ENCODE measurements around the gene NXPH4.

NXPH4 gene

GRCh38 chr12:57196439-57196838 is 20.2 kb upstream of the NXPH4 start:
- H3K9ac ChIP-seq (ENCODE audit: low read depth, low read length) = no peak overlapping the region
- no peak overlapping the region for H3K4me3 ChIP-seq (ENCODE audit: low read length)
- no peak overlapping the region for H3K4me2 ChIP-seq (ENCODE audit: low read length)
- H3K9me3 ChIP-seq (replicated peaks; ENCODE audit: low read length) = no peaks in the 10 kb centered on the region
- peaks cover 98% of the 10 kb centered on the region for H3K36me3 ChIP-seq (ENCODE audit: insufficient read depth, low read length)
- H3K4me1 ChIP-seq (ENCODE audit: control insufficient read depth, insufficient read depth, low read length) = no peaks in the 10 kb centered on the region
- no peaks in the 10 kb centered on the region for H3K27me3 ChIP-seq (ENCODE audit: control insufficient read depth, insufficient read depth, low read length)

- Histone ChIP-seq H3K4me1 (ENCODE audit: control insufficient read depth, insufficient read depth, low read length) (no peaks in the 10 kb centered on the region), H3K4me2 (ENCODE audit: low read length) (no peak overlapping the region), H3K36me3 (ENCODE audit: insufficient read depth, low read length) (peaks cover 98% of the 10 kb centered on the region), H3K9ac (ENCODE audit: low read depth, low read length) (no peak overlapping the region), H3K27me3 (ENCODE audit: control insufficient read depth, insufficient read depth, low read length) (no peaks in the 10 kb centered on the region), H3K4me3 (ENCODE audit: low read length) (no peak overlapping the region), H3K9me3 (replicated peaks; ENCODE audit: low read length) (no peaks in the 10 kb centered on the region)
These were observed 19.6 kb upstream of the NXPH4 start for GRCh38 chr12:57196956-57197355.

DNA sequence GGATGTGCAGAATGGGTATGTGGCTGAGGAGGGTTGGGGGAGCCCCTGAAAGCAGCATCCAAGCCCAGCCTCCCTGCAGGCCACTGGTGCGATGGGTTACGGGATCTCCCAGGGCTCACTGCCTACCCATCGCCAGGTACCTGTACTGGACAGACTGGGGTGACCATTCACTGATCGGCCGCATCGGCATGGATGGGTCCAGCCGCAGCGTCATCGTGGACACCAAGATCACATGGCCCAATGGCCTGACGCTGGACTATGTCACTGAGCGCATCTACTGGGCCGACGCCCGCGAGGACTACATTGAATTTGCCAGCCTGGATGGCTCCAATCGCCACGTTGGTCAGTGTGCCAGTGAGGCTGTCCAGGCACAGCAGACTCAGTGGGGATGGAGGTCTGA is 18.3 kb upstream of the NXPH4 start:
- Histone ChIP-seq H3K27me3 (ENCODE audit: control insufficient read depth, insufficient read depth, low read length) (no peaks in the 10 kb centered on the region), H3K36me3 (ENCODE audit: insufficient read depth, low read length) (peaks cover 97% of the 10 kb centered on the region), H3K9ac (ENCODE audit: low read depth, low read length) (no peak overlapping the region), H3K4me1 (ENCODE audit: control insufficient read depth, insufficient read depth, low read length) (no peaks in the 10 kb centered on the region), H3K4me2 (ENCODE audit: low read length) (no peak overlapping the region), H3K9me3 (replicated peaks; ENCODE audit: low read length) (no peaks in the 10 kb centered on the region), H3K4me3 (ENCODE audit: low read length) (no peak overlapping the region)

GRCh38 chr12:57199191-57199590 is 17.4 kb upstream of the NXPH4 start:
- no peaks in the 10 kb centered on the region for H3K27me3 ChIP-seq (ENCODE audit: control insufficient read depth, insufficient read depth, low read length)
- H3K9me3 ChIP-seq (replicated peaks; ENCODE audit: low read length) = no peaks in the 10 kb centered on the region
- H3K4me1 ChIP-seq (ENCODE audit: control insufficient read depth, insufficient read depth, low read length) = no peaks in the 10 kb centered on the region
- no peak overlapping the region for H3K4me2 ChIP-seq (ENCODE audit: low read length)
- H3K36me3 ChIP-seq (ENCODE audit: insufficient read depth, low read length) = peaks cover 97% of the 10 kb centered on the region
- no peak overlapping the region for H3K9ac ChIP-seq (ENCODE audit: low read depth, low read length)
- H3K4me3 ChIP-seq (ENCODE audit: low read length) = no peak overlapping the region

GRCh38 chr12:57200497-57200896 is 16.1 kb upstream of the NXPH4 start:
- no peak overlapping the region for H3K4me3 ChIP-seq (ENCODE audit: low read length)
- H3K36me3 ChIP-seq (ENCODE audit: insufficient read depth, low read length) = peaks cover 97% of the 10 kb centered on the region
- no peak overlapping the region for H3K9ac ChIP-seq (ENCODE audit: low read depth, low read length)
- H3K9me3 ChIP-seq (replicated peaks; ENCODE audit: low read length) = no peaks in the 10 kb centered on the region
- H3K27me3 ChIP-seq (ENCODE audit: control insufficient read depth, insufficient read depth, low read length) = no peaks in the 10 kb centered on the region
- H3K4me2 ChIP-seq (ENCODE audit: low read length) = no peak overlapping the region
- H3K4me1 ChIP-seq (ENCODE audit: control insufficient read depth, insufficient read depth, low read length) = no peaks in the 10 kb centered on the region

GRCh38 chr12:57201219-57201618 is 15.4 kb upstream of the NXPH4 start:
- H3K36me3 ChIP-seq (ENCODE audit: insufficient read depth, low read length) = peaks cover 97% of the 10 kb centered on the region
- no peak overlapping the region for H3K9ac ChIP-seq (ENCODE audit: low read depth, low read length)
- H3K4me2 ChIP-seq (ENCODE audit: low read length) = no peak overlapping the region
- H3K4me1 ChIP-seq (ENCODE audit: control insufficient read depth, insufficient read depth, low read length) = no peaks in the 10 kb centered on the region
- no peak overlapping the region for H3K4me3 ChIP-seq (ENCODE audit: low read length)
- no peaks in the 10 kb centered on the region for H3K9me3 ChIP-seq (replicated peaks; ENCODE audit: low read length)
- H3K27me3 ChIP-seq (ENCODE audit: control insufficient read depth, insufficient read depth, low read length) = no peaks in the 10 kb centered on the region

GRCh38 chr12:57201631-57202030 is 15.0 kb upstream of the NXPH4 start:
- Histone ChIP-seq H3K27me3 (ENCODE audit: control insufficient read depth, insufficient read depth, low read length) (no peaks in the 10 kb centered on the region), H3K36me3 (ENCODE audit: insufficient read depth, low read length) (peaks cover 97% of the 10 kb centered on the region), H3K4me2 (ENCODE audit: low read length) (no peak overlapping the region), H3K9me3 (replicated peaks; ENCODE audit: low read length) (no peaks in the 10 kb centered on the region), H3K9ac (ENCODE audit: low read depth, low read length) (no peak overlapping the region), H3K4me1 (ENCODE audit: control insufficient read depth, insufficient read depth, low read length) (no peaks in the 10 kb centered on the region), H3K4me3 (ENCODE audit: low read length) (no peak overlapping the region)

- no peaks in the 10 kb centered on the region for H3K9me3 ChIP-seq (replicated peaks; ENCODE audit: low read length)
- H3K36me3 ChIP-seq (ENCODE audit: insufficient read depth, low read length) = peaks cover 92% of the 10 kb centered on the region
- no peak overlapping the region for H3K4me2 ChIP-seq (ENCODE audit: low read length)
- no peak overlapping the region for H3K4me3 ChIP-seq (ENCODE audit: low read length)
- H3K27me3 ChIP-seq (ENCODE audit: control insufficient read depth, insufficient read depth, low read length) = no peaks in the 10 kb centered on the region
- H3K9ac ChIP-seq (ENCODE audit: low read depth, low read length) = no peak overlapping the region
- no peaks in the 10 kb centered on the region for H3K4me1 ChIP-seq (ENCODE audit: control insufficient read depth, insufficient read depth, low read length)
These were observed 14.3 kb upstream of the NXPH4 start for GRCh38 chr12:57202321-57202720.

- no peaks in the 10 kb centered on the region for H3K9me3 ChIP-seq (replicated peaks; ENCODE audit: low read length)
- no peak overlapping the region for H3K4me3 ChIP-seq (ENCODE audit: low read length)
- no peak overlapping the region for H3K9ac ChIP-seq (ENCODE audit: low read depth, low read length)
- no peaks in the 10 kb centered on the region for H3K27me3 ChIP-seq (ENCODE audit: control insufficient read depth, insufficient read depth, low read length)
- peaks cover 92% of the 10 kb centered on the region for H3K36me3 ChIP-seq (ENCODE audit: insufficient read depth, low read length)
- H3K4me2 ChIP-seq (ENCODE audit: low read length) = no peak overlapping the region
- H3K4me1 ChIP-seq (ENCODE audit: control insufficient read depth, insufficient read depth, low read length) = peaks cover under 1% of the 10 kb centered on the region
These were observed 13.4 kb upstream of the NXPH4 start for GRCh38 chr12:57203201-57203600.

GRCh38 chr12:57203791-57204190 is 12.8 kb upstream of the NXPH4 start:
- H3K36me3 ChIP-seq (ENCODE audit: insufficient read depth, low read length) = peaks cover 92% of the 10 kb centered on the region
- peaks cover 6% of the 10 kb centered on the region for H3K4me1 ChIP-seq (ENCODE audit: control insufficient read depth, insufficient read depth, low read length)
- no peaks in the 10 kb centered on the region for H3K9me3 ChIP-seq (replicated peaks; ENCODE audit: low read length)
- no peak overlapping the region for H3K4me3 ChIP-seq (ENCODE audit: low read length)
- H3K4me2 ChIP-seq (ENCODE audit: low read length) = no peak overlapping the region
- H3K27me3 ChIP-seq (ENCODE audit: control insufficient read depth, insufficient read depth, low read length) = no peaks in the 10 kb centered on the region
- no peak overlapping the region for H3K9ac ChIP-seq (ENCODE audit: low read depth, low read length)

DNA sequence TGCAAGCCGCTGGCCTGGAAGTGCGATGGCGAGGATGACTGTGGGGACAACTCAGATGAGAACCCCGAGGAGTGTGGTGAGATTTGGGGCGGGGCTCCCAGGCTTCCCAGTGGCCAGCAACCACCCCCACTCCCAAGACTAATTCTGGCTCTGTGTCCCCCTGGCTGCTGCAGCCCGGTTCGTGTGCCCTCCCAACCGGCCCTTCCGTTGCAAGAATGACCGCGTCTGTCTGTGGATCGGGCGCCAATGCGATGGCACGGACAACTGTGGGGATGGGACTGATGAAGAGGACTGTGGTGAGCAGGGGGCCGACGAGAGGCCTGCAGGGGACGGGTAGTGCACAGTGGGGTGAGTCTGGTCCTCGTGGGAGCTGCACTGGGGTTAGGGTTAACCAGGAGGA is 12.1 kb upstream of the NXPH4 start:
- Histone ChIP-seq H3K36me3 (ENCODE audit: insufficient read depth, low read length) (peaks cover 92% of the 10 kb centered on the region), H3K4me2 (ENCODE audit: low read length) (no peak overlapping the region), H3K4me3 (ENCODE audit: low read length) (no peak overlapping the region), H3K27me3 (ENCODE audit: control insufficient read depth, insufficient read depth, low read length) (no peaks in the 10 kb centered on the region), H3K9ac (ENCODE audit: low read depth, low read length) (no peak overlapping the region), H3K9me3 (replicated peaks; ENCODE audit: low read length) (no peaks in the 10 kb centered on the region), H3K4me1 (ENCODE audit: control insufficient read depth, insufficient read depth, low read length) (peaks cover 7% of the 10 kb centered on the region)

DNA sequence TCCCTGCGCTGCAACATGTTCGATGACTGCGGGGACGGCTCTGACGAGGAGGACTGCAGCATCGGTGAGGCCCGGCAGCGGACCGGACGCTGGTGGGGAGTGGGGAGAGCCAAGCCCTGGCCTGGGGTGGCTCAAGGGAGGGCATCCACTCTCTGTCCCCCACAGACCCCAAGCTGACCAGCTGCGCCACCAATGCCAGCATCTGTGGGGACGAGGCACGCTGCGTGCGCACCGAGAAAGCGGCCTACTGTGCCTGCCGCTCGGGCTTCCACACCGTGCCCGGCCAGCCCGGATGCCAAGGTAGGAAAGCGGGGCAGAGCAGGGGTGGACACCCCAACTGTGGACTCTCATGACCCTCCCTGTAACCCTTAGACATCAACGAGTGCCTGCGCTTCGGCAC is 11.4 kb upstream of the NXPH4 start:
- Histone ChIP-seq H3K9me3 (replicated peaks; ENCODE audit: low read length) (no peaks in the 10 kb centered on the region), H3K4me3 (ENCODE audit: low read length) (no peak overlapping the region), H3K27me3 (ENCODE audit: control insufficient read depth, insufficient read depth, low read length) (no peaks in the 10 kb centered on the region), H3K4me1 (ENCODE audit: control insufficient read depth, insufficient read depth, low read length) (peaks cover 7% of the 10 kb centered on the region), H3K9ac (ENCODE audit: low read depth, low read length) (no peak overlapping the region), H3K36me3 (ENCODE audit: insufficient read depth, low read length) (peaks cover 92% of the 10 kb centered on the region), H3K4me2 (ENCODE audit: low read length) (no peak overlapping the region)
